Uterus (tissue), 4 donors: ENCODE data around the gene ARID1B. TPM values are rescaled to one million over a fixed set of nuclear protein-coding genes. Genes with fewer than 3 reads are reported as not detected.

Experiments
- DNase-seq, 2 donors: peaks; one replicate each; pipeline ENCODE4 v3.0.0-alpha.2; 2019 to 2020
- H3K27ac ChIP-seq, 2 donors: fragments of 200-600 bp; sonication (generic); 1 replicate in 1 of 2; 2 replicates in 1 of 2; pipeline ENCODE4 v1.5.1; 2016 to 2018
- H3K27me3 ChIP-seq, 2 donors: fragments of 200-600 bp; sonication (generic); one replicate each; pipeline ENCODE4 v1.5.1; 2018 to 2019; ENCODE audit warnings: control low read depth in 1 of 2
- H3K36me3 ChIP-seq, 2 donors: fragments of 200-600 bp; sonication (generic); one replicate each; pipeline ENCODE4 v1.5.1; 2019; ENCODE audit warnings: control low read depth in 1 of 2
- H3K4me1 ChIP-seq, 2 donors: fragments of 200-600 bp; sonication (generic); one replicate each; pipeline ENCODE4 v1.5.1; 2018 to 2019; ENCODE audit warnings: control low read depth in 1 of 2
- H3K4me3 ChIP-seq, 2 donors: fragments of 200-600 bp; sonication (generic); 1 replicate in 1 of 2; 2 replicates in 1 of 2; pipeline ENCODE4 v1.5.1; 2018 to 2019; ENCODE audit warnings: mild to moderate bottlenecking in 1 of 2
- H3K9me3 ChIP-seq, 2 donors: fragments of 200-600 bp; sonication (generic); one replicate each; pipeline ENCODE4 v1.5.1; 2019; ENCODE audit warnings: control low read depth in 1 of 2
- POLR2A ChIP-seq, 2 donors: fragments of 450-650 bp; IDR thresholded peaks; one replicate each; pipeline ENCODE4 v1.6.1; 2016; ENCODE audit warnings: antibody characterized with exemption in 2 of 2, mild to moderate bottlenecking in 1 of 2, moderate library complexity in 1 of 2
- intact Hi-C: fragments of 100-400 bp; cut with DNase I; formaldehyde crosslinking; loops from one replicate; pipeline ENCODE4 v1.15.1; 2023; ENCODE audit warnings: low total_unique reads
- total RNA-seq, 4 donors: library from RNA; depleted of rRNA in 3 of 4; stranded (reverse); fragments of >200 nt in 3 of 4; gene quantifications; one replicate each; pipeline versions ENCODE4 v1.1.0 to v1.2.4, GENCODE V29; 2014 to 2023
- TF ChIP-seq, protein P1 (sequence below), 4 experiments: fragments of 200-600 bp in 2 of 4; fragments of 450-650 bp in 2 of 4; sonication (generic) in 2 of 4; IDR thresholded peaks; one replicate each; pipeline ENCODE4 v1.5.1; 2016 to 2019; ENCODE audit warnings: antibody characterized with exemption in 4 of 4, mild to moderate bottlenecking in 2 of 4, moderate library complexity in 1 of 4
- donor health status: DM: yes; HTN: yes; CAD: no.

The ARID1B gene
- total RNA-seq, 4 donors from 2014 or later, result 63.8 to 198 (median 125) TPM

DNA sequence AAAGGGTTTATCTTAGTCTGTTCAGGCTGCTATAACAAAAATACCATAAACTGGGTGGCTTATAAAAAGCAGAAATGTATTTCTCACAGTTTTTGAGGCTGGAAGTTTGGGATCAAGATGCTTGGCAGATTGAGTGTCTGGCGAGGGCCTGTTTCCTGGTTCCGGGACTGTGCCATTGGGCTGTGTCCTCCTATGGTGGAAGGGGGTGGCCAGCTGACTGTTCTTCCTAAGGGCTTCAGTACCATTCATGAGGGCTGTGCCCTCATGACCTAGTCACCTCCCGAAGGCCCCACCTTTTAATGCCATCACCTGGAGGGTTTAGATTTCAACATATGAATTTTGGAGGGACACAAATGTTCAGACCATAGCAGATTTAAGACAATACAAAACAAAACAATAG is 91.2 kb downstream of the ARID1B start:
- DNase-seq, result no peak
- no peak overlapping the region for H3K4me3 ChIP-seq
- intact Hi-C loops, result no loop called here
- H3K27ac ChIP-seq, result no peak overlapping the region
- H3K4me1 ChIP-seq, result peaks cover 0 to 4% of the 10 kb centered on the region in 2 donors
- no peaks in the 10 kb centered on the region for H3K36me3 ChIP-seq
- TF ChIP-seq POLR2A (IDR thresholded peaks at IDR 0.05), result no peak
- TF ChIP-seq, protein P1, sequence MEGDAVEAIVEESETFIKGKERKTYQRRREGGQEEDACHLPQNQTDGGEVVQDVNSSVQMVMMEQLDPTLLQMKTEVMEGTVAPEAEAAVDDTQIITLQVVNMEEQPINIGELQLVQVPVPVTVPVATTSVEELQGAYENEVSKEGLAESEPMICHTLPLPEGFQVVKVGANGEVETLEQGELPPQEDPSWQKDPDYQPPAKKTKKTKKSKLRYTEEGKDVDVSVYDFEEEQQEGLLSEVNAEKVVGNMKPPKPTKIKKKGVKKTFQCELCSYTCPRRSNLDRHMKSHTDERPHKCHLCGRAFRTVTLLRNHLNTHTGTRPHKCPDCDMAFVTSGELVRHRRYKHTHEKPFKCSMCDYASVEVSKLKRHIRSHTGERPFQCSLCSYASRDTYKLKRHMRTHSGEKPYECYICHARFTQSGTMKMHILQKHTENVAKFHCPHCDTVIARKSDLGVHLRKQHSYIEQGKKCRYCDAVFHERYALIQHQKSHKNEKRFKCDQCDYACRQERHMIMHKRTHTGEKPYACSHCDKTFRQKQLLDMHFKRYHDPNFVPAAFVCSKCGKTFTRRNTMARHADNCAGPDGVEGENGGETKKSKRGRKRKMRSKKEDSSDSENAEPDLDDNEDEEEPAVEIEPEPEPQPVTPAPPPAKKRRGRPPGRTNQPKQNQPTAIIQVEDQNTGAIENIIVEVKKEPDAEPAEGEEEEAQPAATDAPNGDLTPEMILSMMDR (IDR thresholded peaks at IDR 0.05), result no peak
- H3K9me3 ChIP-seq, result no peaks in the 10 kb centered on the region
- no peaks in the 10 kb centered on the region for H3K27me3 ChIP-seq

DNA sequence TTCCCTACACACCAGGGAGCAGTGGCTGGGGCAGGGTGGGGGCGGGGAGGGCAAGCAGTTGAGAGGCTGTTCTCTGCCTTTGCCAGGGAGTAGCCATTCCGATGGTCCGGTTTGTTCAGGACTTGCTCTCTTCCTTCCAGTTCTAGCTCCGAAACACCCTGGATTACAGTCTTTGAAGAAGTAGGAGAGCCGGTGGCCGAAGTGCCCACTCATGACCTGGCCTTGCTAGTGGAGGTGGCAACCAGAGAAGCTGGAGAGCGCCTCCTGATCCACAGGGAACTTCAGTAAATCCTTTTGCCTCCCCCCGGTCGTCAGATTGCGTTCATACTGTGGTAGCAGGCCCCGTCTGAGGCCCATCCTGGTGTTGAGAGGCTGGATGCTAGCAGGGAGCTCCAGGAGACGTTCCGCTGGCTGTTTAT is 92.8 kb downstream of the ARID1B start:
- H3K4me1 ChIP-seq, result peaks cover 0 to 4% of the 10 kb centered on the region in 2 donors

DNA sequence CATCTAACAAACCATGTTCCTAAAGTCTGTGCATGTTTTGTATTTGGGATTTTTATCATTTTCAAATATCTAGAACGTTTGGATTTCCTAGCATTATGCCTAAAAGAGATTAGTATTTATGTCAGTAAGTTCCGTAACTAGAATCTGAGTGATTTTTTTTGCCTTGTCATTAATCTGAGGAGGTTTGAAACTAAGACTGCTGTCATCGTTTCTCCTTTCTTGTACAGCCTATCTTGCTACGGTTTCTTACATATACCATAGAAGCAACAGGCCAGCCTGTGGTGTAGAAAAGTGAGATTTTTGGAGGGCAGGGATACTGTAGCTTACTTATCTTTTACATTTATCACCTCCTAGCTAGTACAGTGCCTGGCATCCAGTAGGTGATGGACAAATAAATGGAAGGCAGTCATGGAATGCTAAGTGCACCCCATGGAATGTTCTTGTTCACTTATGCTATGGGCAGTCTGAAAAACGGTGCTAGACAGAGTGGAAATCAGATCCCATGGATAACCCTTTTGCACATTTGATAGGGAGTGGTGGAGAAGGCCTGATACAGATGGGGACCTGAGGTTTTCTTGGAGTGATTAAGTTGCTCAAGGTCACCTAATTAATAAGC is 93.9 kb downstream of the ARID1B start:
- Histone ChIP-seq H3K9me3 (no peaks in the 10 kb centered on the region), H3K27ac (no peak overlapping the region), H3K36me3 (no peaks in the 10 kb centered on the region), H3K4me3 (no peak overlapping the region), H3K4me1 (peaks cover 0 to 4% of the 10 kb centered on the region in 2 donors), H3K27me3 (no peaks in the 10 kb centered on the region)
- no peak for DNase-seq
- intact Hi-C loops, result no loop called here
- TF ChIP-seq, protein P1 (IDR thresholded peaks at IDR 0.05), result no peak
- TF ChIP-seq POLR2A (IDR thresholded peaks at IDR 0.05), result no peak

More for the DNA sequence above, 92.8 kb downstream of the ARID1B start:
- no peak for DNase-seq
- TF ChIP-seq POLR2A (IDR thresholded peaks at IDR 0.05), result no peak
- TF ChIP-seq, protein P1 (IDR thresholded peaks at IDR 0.05), result no peak
- no peaks in the 10 kb centered on the region for H3K36me3 ChIP-seq
- no peaks in the 10 kb centered on the region for H3K27me3 ChIP-seq
- H3K27ac ChIP-seq, result no peak overlapping the region
- H3K9me3 ChIP-seq, result no peaks in the 10 kb centered on the region
- intact Hi-C loops, result no loop called here
- no peak overlapping the region for H3K4me3 ChIP-seq

DNA sequence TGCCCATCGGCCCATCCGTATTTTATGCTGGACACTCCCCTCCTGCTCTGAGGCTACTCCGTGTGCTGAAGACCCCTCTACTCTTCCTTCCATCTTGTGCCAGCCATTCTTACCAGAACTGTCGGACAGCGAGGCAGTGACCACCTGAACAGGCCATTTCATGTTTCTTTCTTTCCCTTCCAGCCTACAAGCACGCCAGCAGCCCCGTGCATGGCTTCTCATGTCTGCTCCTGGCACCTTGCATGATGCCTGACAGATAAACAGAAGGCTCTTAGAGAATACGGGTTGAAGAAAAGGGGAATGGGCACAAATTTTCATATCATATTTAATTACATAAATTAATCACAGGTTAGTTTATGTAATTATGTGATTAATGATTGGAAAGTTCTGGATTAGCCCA is 95.7 kb downstream of the ARID1B start:
- TF ChIP-seq, protein P1 (IDR thresholded peaks at IDR 0.05), result no peak
- TF ChIP-seq POLR2A (IDR thresholded peaks at IDR 0.05), result no peak
- H3K27me3 ChIP-seq, result no peaks in the 10 kb centered on the region
- intact Hi-C loops, result no loop called here
- no peaks in the 10 kb centered on the region for H3K9me3 ChIP-seq
- no peak overlapping the region for H3K27ac ChIP-seq
- H3K36me3 ChIP-seq, result no peaks in the 10 kb centered on the region
- no peak overlapping the region for H3K4me3 ChIP-seq
- DNase-seq, result no peak
- peaks cover 0 to 4% of the 10 kb centered on the region in 2 donors for H3K4me1 ChIP-seq

DNA sequence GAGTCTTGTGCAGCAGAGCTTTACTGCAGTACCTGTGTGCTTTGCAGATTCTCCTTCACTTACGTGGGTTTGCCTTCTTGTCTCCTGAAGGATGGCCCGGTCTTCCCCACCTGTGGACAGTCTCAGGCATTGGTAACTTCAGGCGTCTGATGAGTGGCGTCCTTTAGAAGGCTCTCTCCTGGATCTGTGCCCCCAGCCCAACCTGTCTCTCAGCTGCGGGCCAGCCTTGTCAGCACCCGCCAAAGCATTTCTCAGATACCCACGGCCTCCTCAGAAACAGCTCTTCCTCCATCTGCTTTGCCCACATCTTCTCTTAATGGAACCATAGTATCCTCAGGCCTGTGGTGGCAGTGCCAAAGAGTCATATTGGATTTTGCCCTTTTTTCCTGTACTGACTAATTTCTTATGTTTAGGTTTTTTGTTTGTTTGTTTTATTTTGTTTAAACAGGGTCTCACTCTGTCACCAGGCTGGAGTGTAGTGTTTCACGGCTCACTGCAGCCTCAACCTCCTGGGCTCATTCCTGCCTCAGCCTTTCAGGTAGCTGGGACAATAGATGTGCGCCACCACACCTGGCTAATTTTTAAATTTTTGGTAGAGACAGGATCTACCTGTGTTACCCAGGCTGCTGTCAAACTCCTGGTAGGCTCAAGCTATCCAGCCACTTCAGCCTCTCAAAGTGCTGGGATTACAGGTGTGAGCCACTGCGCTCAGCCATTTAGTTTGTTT is 96.6 kb downstream of the ARID1B start:
- no peak for DNase-seq
- intact Hi-C loops, result no loop called here
- no peaks in the 10 kb centered on the region for H3K27me3 ChIP-seq

More for the DNA sequence above, 96.6 kb downstream of the ARID1B start:
- Histone ChIP-seq H3K27ac (no peak overlapping the region), H3K9me3 (no peaks in the 10 kb centered on the region), H3K4me1 (peaks cover 0 to 4% of the 10 kb centered on the region in 2 donors), H3K4me3 (no peak overlapping the region), H3K36me3 (no peaks in the 10 kb centered on the region)
- TF ChIP-seq, protein P1 (IDR thresholded peaks at IDR 0.05), result no peak
- TF ChIP-seq POLR2A (IDR thresholded peaks at IDR 0.05), result no peak
